Measurements from ENCODE around the gene DROSHA. TPM values are rescaled to one million over a fixed set of nuclear protein-coding genes. Genes with fewer than 3 reads are reported as not detected.

Gene DROSHA
- total and polyA plus RNA-seq, 2 of the 4 experiments (the other 2 are of a cell fraction), result 36.4 to 36.5 TPM

DNA sequence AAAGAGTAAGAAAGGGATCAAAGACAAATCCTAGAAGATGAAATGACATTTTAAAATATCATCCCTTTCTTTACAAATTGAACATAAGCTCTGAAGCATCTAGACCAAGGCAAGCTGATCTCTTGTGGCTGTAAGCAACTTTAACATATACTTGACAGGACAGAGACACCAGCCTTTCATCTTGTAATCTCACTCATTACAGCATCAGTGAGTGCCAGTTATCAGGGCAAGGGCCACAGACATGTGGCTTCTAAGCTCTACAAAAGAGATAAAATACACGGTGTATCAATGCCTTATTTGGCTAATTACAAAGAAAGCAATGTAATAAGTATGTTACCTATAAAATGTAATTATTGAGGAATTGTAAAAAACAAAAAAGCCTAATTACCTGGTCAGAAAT, 95.0 kb downstream of the DROSHA start:
- DNase-seq (no peak), ATAC-seq (ENCODE audit: low read depth) (no peak)
- H3K27me3 ChIP-seq (ENCODE audit: control insufficient read depth, insufficient read depth, low read length), result no peaks in the 10 kb centered on the region
- H2AK5ac ChIP-seq (ENCODE audit: low read depth, low read length), result no peak overlapping the region
- peaks cover 17 to 27% of the 10 kb centered on the region in 2 experiments for H3K79me1 ChIP-seq (ENCODE audit: low read depth in 1 of 2, low read length in 2 of 2)
- no peak for TF ChIP-seq RFX5 (IDR thresholded peaks at IDR 0.05; ENCODE audit: low read depth, low read length)
- TF ChIP-seq CEBPB (IDR thresholded peaks at IDR 0.05; ENCODE audit: low read depth, low read length), result no peak
- TF ChIP-seq MXI1 (IDR thresholded peaks at IDR 0.05; ENCODE audit: borderline replicate concordance, low read depth, low read length), result no peak
- no peak for TF ChIP-seq SMC3 (IDR thresholded peaks at IDR 0.05; ENCODE audit: low read depth, low read length)
- TF ChIP-seq BHLHE40 (IDR thresholded peaks at IDR 0.05; ENCODE audit: low read depth, low read length), result no peak
- TF ChIP-seq, protein P1, sequence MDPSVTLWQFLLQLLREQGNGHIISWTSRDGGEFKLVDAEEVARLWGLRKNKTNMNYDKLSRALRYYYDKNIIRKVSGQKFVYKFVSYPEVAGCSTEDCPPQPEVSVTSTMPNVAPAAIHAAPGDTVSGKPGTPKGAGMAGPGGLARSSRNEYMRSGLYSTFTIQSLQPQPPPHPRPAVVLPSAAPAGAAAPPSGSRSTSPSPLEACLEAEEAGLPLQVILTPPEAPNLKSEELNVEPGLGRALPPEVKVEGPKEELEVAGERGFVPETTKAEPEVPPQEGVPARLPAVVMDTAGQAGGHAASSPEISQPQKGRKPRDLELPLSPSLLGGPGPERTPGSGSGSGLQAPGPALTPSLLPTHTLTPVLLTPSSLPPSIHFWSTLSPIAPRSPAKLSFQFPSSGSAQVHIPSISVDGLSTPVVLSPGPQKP (IDR thresholded peaks at IDR 0.05; ENCODE audit: borderline replicate concordance, low read depth, low read length), result no peak
- TF ChIP-seq, protein P2, sequence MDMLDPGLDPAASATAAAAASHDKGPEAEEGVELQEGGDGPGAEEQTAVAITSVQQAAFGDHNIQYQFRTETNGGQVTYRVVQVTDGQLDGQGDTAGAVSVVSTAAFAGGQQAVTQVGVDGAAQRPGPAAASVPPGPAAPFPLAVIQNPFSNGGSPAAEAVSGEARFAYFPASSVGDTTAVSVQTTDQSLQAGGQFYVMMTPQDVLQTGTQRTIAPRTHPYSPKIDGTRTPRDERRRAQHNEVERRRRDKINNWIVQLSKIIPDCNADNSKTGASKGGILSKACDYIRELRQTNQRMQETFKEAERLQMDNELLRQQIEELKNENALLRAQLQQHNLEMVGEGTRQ (IDR thresholded peaks at IDR 0.05; ENCODE audit: low read depth, low read length), result no peak
- no peak for TF ChIP-seq MAZ (IDR thresholded peaks at IDR 0.05; ENCODE audit: borderline replicate concordance, low read depth, low read length)
- TF ChIP-seq POLR2A (IDR thresholded peaks at IDR 0.05; ENCODE audit: low read depth, low read length), result no peak
- TF ChIP-seq FOS (IDR thresholded peaks at IDR 0.05; ENCODE audit: low read depth, low read length), result no peak
- H2BK20ac ChIP-seq (ENCODE audit: low read depth, low read length), result no peak overlapping the region
- H4K5ac ChIP-seq (ENCODE audit: low read depth, low read length), result no peak overlapping the region
- H3K27ac ChIP-seq (ENCODE audit: insufficient read depth, low read length), result no peak overlapping the region
- peaks cover 7% of the 10 kb centered on the region; the same call in 1 of the 2 replicates for H3K9me1 ChIP-seq (ENCODE audit: insufficient read depth, low read length)
- H3K9me3 ChIP-seq (ENCODE audit: control insufficient read depth, insufficient read depth, low read length), result no peaks in the 10 kb centered on the region
- H3K4me2 ChIP-seq (ENCODE audit: low read depth, low read length), result no peak overlapping the region
- H3K4me1 ChIP-seq (ENCODE audit: control insufficient read depth, insufficient read depth, low read length), result no peaks in the 10 kb centered on the region
- ChIA-PET POLR2A (ENCODE audit: unreplicated experiment) (no interaction called here), CTCF (interaction anchor here (0.5 kb wide), 1 partner anchor 108 kb away, joined by 7 read pairs; no protein-coding TSS in a partner anchor)
- H3K36me3 ChIP-seq (ENCODE audit: control insufficient read depth, insufficient read depth, low read length), result peaks cover 9% of the 10 kb centered on the region
- dilution Hi-C loops (cut with HindIII; ENCODE audit: low sequenced_read_pairs, unreplicated experiment) (no loop called here), in situ Hi-C loops (cut with MboI; ENCODE audit: low sequenced_read_pairs) (no loop called here), intact Hi-C loops (cut with micrococcal nuclease) (no loop called here)
- H2BK120ac ChIP-seq (ENCODE audit: low read depth, low read length), result no peak overlapping the region
- no peak overlapping the region for H3K9ac ChIP-seq (ENCODE audit: low read depth, low read length)
- no peak overlapping the region for H2AK9ac ChIP-seq (replicated peaks; ENCODE audit: low read depth, low read length, poor library complexity)
- no peak overlapping the region for H2BK5ac ChIP-seq (ENCODE audit: low read depth, low read length, poor library complexity, severe bottlenecking)
- H3K23ac ChIP-seq (ENCODE audit: low read depth, low read length), result no peak overlapping the region
- H3K4ac ChIP-seq (ENCODE audit: low read depth, low read length), result no peak overlapping the region
- WGBS, 2 experiments (ENCODE audit: extremely low coverage in 2 of 2, insufficient read length in 1 of 2), result no CpG with 5 or more reads among the region's 1 CpG
- H3K14ac ChIP-seq (replicated peaks; ENCODE audit: low read depth, low read length), result no peak overlapping the region
- H4K20me1 ChIP-seq (ENCODE audit: insufficient read depth, low read length), result no peaks in the 10 kb centered on the region
- H2AFZ ChIP-seq (replicated peaks; ENCODE audit: low read length, poor library complexity), result no peak overlapping the region
- no peak overlapping the region for H3K18ac ChIP-seq (ENCODE audit: low read depth, low read length)
- no peak overlapping the region for H4K8ac ChIP-seq (ENCODE audit: low read depth in 2 of 2, low read length in 2 of 2)
- BruUV-seq (replicated peaks), result no TSS peak
- H3K56ac ChIP-seq (ENCODE audit: extremely low read depth, insufficient read depth, low read length), result no peak overlapping the region
- no peak overlapping the region for H2BK15ac ChIP-seq (ENCODE audit: low read depth, low read length)
- no peak overlapping the region for H4K91ac ChIP-seq (ENCODE audit: insufficient read depth, low read depth, low read length)
- no peak overlapping the region for H3K4me3 ChIP-seq (ENCODE audit: insufficient read depth, low read depth, low read length)
